Activated CD8-positive, alpha-beta memory T cell treated with anti-CD3 and anti-CD28 coated beads, Interleukin-2, amount 50 U/mL, for 48 hours (primary cell): ENCODE measurements around the gene INSIG1.

Source experiments
- DNase-seq: peaks from one replicate; pipeline ENCODE4 v3.0.0-alpha.2; 2020

INSIG1 gene

GRCh38 chr7:155305231-155305904, 7.7 kb downstream of the INSIG1 start:
- DNase-seq = no peak

- DNase-seq = no peak
Observed at GRCh38 chr7:155306673-155307470, 9.2 kb downstream of the INSIG1 start.

GRCh38 chr7:155308330-155309020, 10.8 kb downstream of the INSIG1 start:
- no peak for DNase-seq

GRCh38 chr7:155309021-155309338, 11.3 kb downstream of the INSIG1 start:
- DNase-seq = no peak

- no peak for DNase-seq
Observed at GRCh38 chr7:155310425-155311114, 12.9 kb downstream of the INSIG1 start.

GRCh38 chr7:155311826-155312537, 14.3 kb downstream of the INSIG1 start:
- no peak for DNase-seq

GRCh38 chr7:155312633-155313032, 15.0 kb downstream of the INSIG1 start:
- DNase-seq = no peak

- no peak for DNase-seq
Observed at GRCh38 chr7:155313096-155313495, 15.4 kb downstream of the INSIG1 start.

- no peak for DNase-seq
Observed at GRCh38 chr7:155315977-155316376, 18.3 kb downstream of the INSIG1 start.

GRCh38 chr7:155316427-155317113, 18.9 kb downstream of the INSIG1 start:
- DNase-seq = no peak

- no peak for DNase-seq
Observed at GRCh38 chr7:155317114-155317434, 19.4 kb downstream of the INSIG1 start.

- DNase-seq = no peak
Observed at GRCh38 chr7:155318245-155318644, 20.6 kb downstream of the INSIG1 start.

GRCh38 chr7:155322530-155322929, 24.9 kb downstream of the INSIG1 start:
- DNase-seq = no peak

- DNase-seq = no peak
Observed at GRCh38 chr7:155323001-155323638, 25.4 kb downstream of the INSIG1 start.

- DNase-seq = no peak
Observed at GRCh38 chr7:155324012-155324917, 26.6 kb downstream of the INSIG1 start.

- DNase-seq = no peak
Observed at GRCh38 chr7:155324918-155325235, 27.2 kb downstream of the INSIG1 start.

- DNase-seq = no peak
Observed at GRCh38 chr7:155326385-155326784, 28.7 kb downstream of the INSIG1 start.

GRCh38 chr7:155327590-155328320, 30.1 kb downstream of the INSIG1 start:
- no peak for DNase-seq

GRCh38 chr7:155329225-155329624, 31.5 kb downstream of the INSIG1 start:
- no peak for DNase-seq

- DNase-seq = no peak
Observed at GRCh38 chr7:155331396-155331795, 33.7 kb downstream of the INSIG1 start.
